Liver (tissue), 3 donors: ENCODE results near the gene PLA2G6.
"Not testable (repeated sequence)": the region's sequence is repeated elsewhere in the genome, so short reads cannot be mapped to it uniquely, and the experiment has no call there.

Experiments
- ATF3 ChIP-seq: IDR thresholded peaks from 2 replicates; pipeline ENCODE4 v1.6.1; 2016; ENCODE audit warnings: antibody characterized with exemption
- GABPA ChIP-seq, 2 donors: IDR thresholded peaks in 1 of 2; conservative IDR thresholded peaks in 1 of 2; 2 replicates each; pipeline ENCODE4 v1.6.1; 2016; ENCODE audit warnings: antibody characterized with exemption in 2 of 2, mild to moderate bottlenecking in 1 of 2, moderate library complexity in 1 of 2
- MAX ChIP-seq: IDR thresholded peaks from 2 replicates; pipeline ENCODE4 v1.6.1; 2016; ENCODE audit warnings: antibody characterized with exemption
- NR2F2 ChIP-seq: IDR thresholded peaks from 2 replicates; pipeline ENCODE4 v1.6.1; 2016; ENCODE audit warnings: antibody characterized with exemption
- RAD21 ChIP-seq, 2 donors: IDR thresholded peaks; 2 replicates each; pipeline ENCODE4 v1.6.1; 2016; ENCODE audit warnings: antibody characterized with exemption in 2 of 2, mild to moderate bottlenecking in 2 of 2
- REST ChIP-seq: IDR thresholded peaks from 2 replicates; pipeline ENCODE4 v1.6.1; 2016; ENCODE audit warnings: antibody characterized with exemption, mild to moderate bottlenecking
- SP1 ChIP-seq: IDR thresholded peaks from 2 replicates; pipeline ENCODE4 v1.6.1; 2018; ENCODE audit warnings: antibody characterized with exemption, mild to moderate bottlenecking
- TAF1 ChIP-seq: conservative IDR thresholded peaks from 2 replicates; pipeline ENCODE4 v1.6.1; 2016; ENCODE audit warnings: antibody characterized with exemption, mild to moderate bottlenecking
- YY1 ChIP-seq: IDR thresholded peaks from 2 replicates; pipeline ENCODE4 v1.6.1; 2016; ENCODE audit warnings: antibody characterized with exemption, mild to moderate bottlenecking
- TF ChIP-seq, protein P1 (sequence below): fragments of 150-350 bp; IDR thresholded peaks from 2 replicates; pipeline ENCODE4 v1.5.1; 2017; ENCODE audit warnings: improper control_type of control experiment, low read depth, low read length; ENCODE audit not compliant: missing input control
- donor health status: healthy.
- donor health status: healthy.

DNA sequence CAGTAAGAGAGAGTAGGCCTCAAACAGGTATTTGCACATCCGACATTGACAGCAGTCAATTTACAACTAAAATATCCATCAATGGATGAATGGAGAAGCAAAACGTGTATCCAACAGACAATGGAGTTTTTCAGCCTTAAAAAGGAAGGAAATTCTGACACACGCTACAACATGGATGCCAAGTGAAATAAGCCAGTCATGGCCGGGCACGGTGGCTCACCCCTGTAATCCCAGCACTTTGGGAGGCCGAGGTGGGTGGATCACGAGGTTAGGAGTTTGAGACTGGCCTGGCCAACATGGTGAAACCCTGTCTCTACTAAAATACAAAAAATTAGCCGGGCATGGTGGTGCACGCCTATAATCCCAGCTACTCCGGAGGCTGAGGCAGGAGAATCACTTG is 64.1 kb downstream of the PLA2G6 start:
- TF ChIP-seq, protein P1, sequence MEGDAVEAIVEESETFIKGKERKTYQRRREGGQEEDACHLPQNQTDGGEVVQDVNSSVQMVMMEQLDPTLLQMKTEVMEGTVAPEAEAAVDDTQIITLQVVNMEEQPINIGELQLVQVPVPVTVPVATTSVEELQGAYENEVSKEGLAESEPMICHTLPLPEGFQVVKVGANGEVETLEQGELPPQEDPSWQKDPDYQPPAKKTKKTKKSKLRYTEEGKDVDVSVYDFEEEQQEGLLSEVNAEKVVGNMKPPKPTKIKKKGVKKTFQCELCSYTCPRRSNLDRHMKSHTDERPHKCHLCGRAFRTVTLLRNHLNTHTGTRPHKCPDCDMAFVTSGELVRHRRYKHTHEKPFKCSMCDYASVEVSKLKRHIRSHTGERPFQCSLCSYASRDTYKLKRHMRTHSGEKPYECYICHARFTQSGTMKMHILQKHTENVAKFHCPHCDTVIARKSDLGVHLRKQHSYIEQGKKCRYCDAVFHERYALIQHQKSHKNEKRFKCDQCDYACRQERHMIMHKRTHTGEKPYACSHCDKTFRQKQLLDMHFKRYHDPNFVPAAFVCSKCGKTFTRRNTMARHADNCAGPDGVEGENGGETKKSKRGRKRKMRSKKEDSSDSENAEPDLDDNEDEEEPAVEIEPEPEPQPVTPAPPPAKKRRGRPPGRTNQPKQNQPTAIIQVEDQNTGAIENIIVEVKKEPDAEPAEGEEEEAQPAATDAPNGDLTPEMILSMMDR, result not testable (repeated sequence)
- TF ChIP-seq REST; YY1; MAX; RAD21 (IDR thresholded peaks at IDR 0.05); SP1; ATF3; NR2F2; GABPA (IDR thresholded peaks at IDR 0.05 in 1 of 2, conservative IDR thresholded peaks at IDR 0.05 in 1 of 2); TAF1: not testable (repeated sequence)
